K562 (cell line): ENCODE measurements around the gene DDX54. TPM values are rescaled to one million over a fixed set of nuclear protein-coding genes. Genes with fewer than 3 reads are reported as not detected.

ENCODE experiments used
- CBX5 ChIP-seq: IDR thresholded peaks from 2 replicates; pipeline ENCODE4 v1.6.1; 2014; ENCODE audit warnings: low read depth, borderline replicate concordance
- CCAR2 ChIP-seq: fragments of 200-400 bp; formaldehyde crosslinking; IDR thresholded peaks from 2 replicates; pipeline ENCODE4 v1.6.1; 2017; ENCODE audit warnings: mild to moderate bottlenecking, low read depth, low read length
- HES1 ChIP-seq: fragments of 450-650 bp; IDR thresholded peaks from 2 replicates; pipeline ENCODE4 v1.6.1; 2016; ENCODE audit warnings: low read depth, mild to moderate bottlenecking, moderate library complexity
- MGA ChIP-seq: fragments of 450-650 bp; IDR thresholded peaks from 2 replicates; pipeline ENCODE4 v1.6.1; 2016; ENCODE audit warnings: mild to moderate bottlenecking, moderate library complexity
- NR2C1 ChIP-seq, 2 experiments: fragments of 450-650 bp; IDR thresholded peaks; 2 replicates each; pipeline ENCODE4 v1.6.1; 2017; ENCODE audit warnings: mild to moderate bottlenecking in 2 of 2, antibody characterized with exemption in 1 of 2, inconsistent platforms in 1 of 2, missing compliant biosample characterization in 1 of 2, missing genetic modification characterization in 1 of 2
- ZNF408 ChIP-seq: fragments of 250-450 bp; sonication (Bioruptor Pico); IDR thresholded peaks from 2 replicates; pipeline ENCODE4 v1.4.0; 2020; ENCODE audit warnings: low read depth, mild to moderate bottlenecking, moderate library complexity
- ZNF584 ChIP-seq: fragments of 200-800 bp; sonication (Bioruptor generic); IDR thresholded peaks from 2 replicates; pipeline ENCODE4 v1.6.1; 2016; ENCODE audit warnings: low read depth, mild to moderate bottlenecking, missing genetic modification characterization, missing compliant biosample characterization
- ZNF609 ChIP-seq: sonication (generic); formaldehyde crosslinking; IDR thresholded peaks from 2 replicates; pipeline ENCODE4 v1.8.1; 2023; ENCODE audit warnings: missing genetic modification reagents, mild to moderate bottlenecking, borderline replicate concordance
- polyA plus RNA-seq, 8 experiments: library from polyadenylated mRNA; depleted of rRNA in 4 of 8; stranded (reverse) in 5 of 8; unstranded in 3 of 8; fragments of >200 nt; fragmentation: Nextera tagmentation in 2 of 8; fragmentation: Illumina TruSeq in 1 of 8; extraction: Ambion mirVana in 2 of 8; extraction: Trizol in 1 of 8; gene quantifications; 2 replicates each; pipeline versions ENCODE4 v1.2.1 to v1.2.3, GENCODE V29; 2011 to 2014; ENCODE audit warnings: inconsistent platforms in 1 of 8, missing spikeins in 1 of 8
- total RNA-seq, 7 experiments: library from RNA; depleted of rRNA in 6 of 7; stranded (reverse); fragments of >200 nt in 6 of 7; fragmentation: Illumina TruSeq in 2 of 7; extraction: Trizol in 2 of 7; gene quantifications; 2 replicates each; pipeline versions ENCODE4 v1.2.1 to v1.2.3, GENCODE V29; 2011 to 2021; ENCODE audit warnings: low replicate concordance in 1 of 7

The DDX54 gene
- total and polyA plus RNA-seq, 9 of the 15 experiments (the other 6 are each of a cell fraction or from before 2014, with no cell fraction given), result 1.4 to 135 (median 51.4) TPM

- peak; percentile 68 for TF ChIP-seq MGA
- no peak for TF ChIP-seq ZNF408 (CRISPR knock-in tag)
- no peak for TF ChIP-seq ZNF584 (CRISPR knock-in tag)
- TF ChIP-seq CBX5, result no peak
- no peak for TF ChIP-seq NR2C1 (IDR thresholded peaks at IDR 0.05)
- TF ChIP-seq NR2C1 (tag; IDR thresholded peaks at IDR 0.05), result peak; percentile 21; the same call in 1 of the 2 replicates
- 0 out of 2 replicates have a peak, but pooled peaks have one; percentile 26 for TF ChIP-seq ZNF609
- no peak for TF ChIP-seq CCAR2
- TF ChIP-seq HES1, result peak; percentile 70
These were observed 23.0 kb upstream of the DDX54 start (continued) for GRCh38 chr12:113208041-113208934.
